ENCODE data around the gene THEM4. TPM values are rescaled to one million over a fixed set of nuclear protein-coding genes. Genes with fewer than 3 reads are reported as not detected.

Gene THEM4
- total RNA-seq, 4 donors from 2014 or later = 13.2 to 15.7 (median 14.3) TPM

- peaks cover 8 to 52% (median 21%) of the 10 kb centered on the region in 4 donors for H3K27me3 ChIP-seq
- H3K27ac ChIP-seq (replicated peaks in 1 of 4) = peak overlapping the region in 1 of 4 donors; percentile 28
These were observed 68.9 kb downstream of the THEM4 start for GRCh38 chr1:151840421-151840820.

GRCh38 chr1:151839457-151840403 is 69.6 kb downstream of the THEM4 start, which contains the start of gene C2CD4D:
Gene C2CD4D (minus strand): TSS chr1:151839820. CDS start chr1:151838989, 831 bp downstream.
- peak within 1 kb of the TSS in 2 of 4 donors; percentile 26 to 28 for H3K27ac ChIP-seq (replicated peaks in 1 of 4)
- intact Hi-C loops (cut with DNase I) = loop anchor here (10.0 kb wide), 1 partner anchor 75 kb away; the partner anchor contains the start of gene MRPL9
- no peak for DNase-seq (ENCODE audit: extremely low spot score)
- 19% methylated on average over 27 of the region's 47 CpGs for WGBS
- H3K9me3 ChIP-seq = no peaks in the 10 kb centered on the region
- peaks cover 8 to 59% (median 21%) of the 10 kb centered on the region in 4 donors for H3K27me3 ChIP-seq
- H3K36me3 ChIP-seq = no peaks in the 10 kb centered on the region
- peak within 1 kb of the TSS; percentile 56 to 65 (median 56) for H3K4me3 ChIP-seq
- peaks cover 22 to 33% (median 31%) of the 10 kb centered on the region in 4 donors for H3K4me1 ChIP-seq
- TF ChIP-seq CTCF (IDR thresholded peaks at IDR 0.05) = no peak
- TF ChIP-seq POLR2AphosphoS5 (IDR thresholded peaks at IDR 0.05) = no peak
- no peak for TF ChIP-seq POLR2A (IDR thresholded peaks at IDR 0.05; ENCODE audit: low read depth)
- TF ChIP-seq EP300 (IDR thresholded peaks at IDR 0.05) = no peak

More at GRCh38 chr1:151840421-151840820, 68.9 kb downstream of the THEM4 start:
- Histone ChIP-seq H3K4me3 (peak overlapping the region in 2 of 4 donors; percentile 56 to 65), H3K4me1 (peaks cover 22 to 33% (median 31%) of the 10 kb centered on the region in 4 donors), H3K9me3 (no peaks in the 10 kb centered on the region), H3K36me3 (no peaks in the 10 kb centered on the region)
- no peak for TF ChIP-seq CTCF (IDR thresholded peaks at IDR 0.05)
- intact Hi-C loops (cut with DNase I) = no loop called here
- no peak for DNase-seq (ENCODE audit: extremely low spot score)

GRCh38 chr1:151839082-151839412 is 70.3 kb downstream of the THEM4 start:
- Histone ChIP-seq H3K4me3 (peak overlapping the region; percentile 56 to 65 (median 56)), H3K9me3 (no peaks in the 10 kb centered on the region), H3K27ac (replicated peaks in 1 of 4) (no peak overlapping the region), H3K27me3 (peaks cover 8 to 65% (median 21%) of the 10 kb centered on the region in 4 donors), H3K4me1 (peaks cover 22 to 33% (median 31%) of the 10 kb centered on the region in 4 donors), H3K36me3 (no peaks in the 10 kb centered on the region)
- TF ChIP-seq CTCF (IDR thresholded peaks at IDR 0.05) = no peak
- TF ChIP-seq POLR2AphosphoS5 (IDR thresholded peaks at IDR 0.05) = no peak
- TF ChIP-seq EP300 (IDR thresholded peaks at IDR 0.05) = no peak
- TF ChIP-seq POLR2A (IDR thresholded peaks at IDR 0.05; ENCODE audit: low read depth) = no peak
- DNase-seq (ENCODE audit: extremely low spot score) = no peak
- intact Hi-C loops (cut with DNase I) = loop anchor here (10.0 kb wide), 1 partner anchor 74 kb away; the partner anchor contains the start of gene MRPL9
- WGBS = 52% methylated on average over 16 of the region's 16 CpGs

- Histone ChIP-seq H3K4me1 (peaks cover 22 to 33% (median 31%) of the 10 kb centered on the region in 4 donors), H3K27ac (replicated peaks in 1 of 4) (peak overlapping the region in 1 of 4 donors; percentile 26), H3K36me3 (no peaks in the 10 kb centered on the region), H3K27me3 (peaks cover 8 to 69% (median 21%) of the 10 kb centered on the region in 4 donors), H3K9me3 (no peaks in the 10 kb centered on the region), H3K4me3 (peak overlapping the region; percentile 56 to 65 (median 56))
- TF ChIP-seq CTCF (IDR thresholded peaks at IDR 0.05) = no peak
- no peak for TF ChIP-seq POLR2A (IDR thresholded peaks at IDR 0.05; ENCODE audit: low read depth)
- no peak for TF ChIP-seq POLR2AphosphoS5 (IDR thresholded peaks at IDR 0.05)
- TF ChIP-seq EP300 (IDR thresholded peaks at IDR 0.05) = no peak
- 1% methylated on average over 15 of the region's 117 CpGs for WGBS
- intact Hi-C loops (cut with DNase I) = loop anchor here (10.0 kb wide), 1 partner anchor 74 kb away; the partner anchor contains the start of gene MRPL9
- no peak for DNase-seq (ENCODE audit: extremely low spot score)
These were observed 70.9 kb downstream of the THEM4 start for GRCh38 chr1:151838222-151839081.
